Endothelial cell of umbilical vein (primary cell): Measurements from ENCODE around the gene ABLIM1. TPM values are rescaled to one million over a fixed set of nuclear protein-coding genes. Genes with fewer than 3 reads are reported as not detected.

Source experiments
- BruUV-seq: library from RNA; stranded (reverse); fragments of 400-500 nt; replicated peaks from 2 replicates; lab custom pipeline; 2021; lab: Mats Ljungman, UMichigan
- CTCF ChIA-PET: fragments of 300-600, 350-600 bp; sonication (Branson Sonifier 250); formaldehyde crosslinking; loops from one replicate; lab custom pipeline; 2021; ENCODE audit warnings: antibody characterized with exemption, inconsistent platforms; lab: Charles Lee
- POLR2A ChIA-PET: fragments of 300-600, 350-600 bp; sonication (Branson Sonifier 250); formaldehyde crosslinking; loops from one replicate; lab custom pipeline; 2021; ENCODE audit warnings: antibody characterized with exemption, inconsistent platforms; lab: Charles Lee
- DNase-seq: peaks from one replicate; pipeline ENCODE4 v3.0.0-alpha.2; 2011; ENCODE audit warnings: low read depth, low spot score
- FAIRE-seq: peaks from 2 replicates; lab custom pipeline; 2011; peaks lifted over from hg19 to GRCh38; lab: Jason Lieb, UNC
- H2AFZ ChIP-seq: 2 replicates; pipeline ENCODE4 v1.6.0; 2012; ENCODE audit warnings: low read depth, low read length, control low read depth, inconsistent platforms
- H3K27ac ChIP-seq: 2 replicates; pipeline ENCODE4 v1.5.1; 2011; ENCODE audit warnings: low read depth, mild to moderate bottlenecking, control low read depth, low read length, moderate library complexity; ENCODE audit not compliant: insufficient read depth
- H3K27me3 ChIP-seq, 2 experiments: 2 replicates each; pipeline versions ENCODE4 v1.6.0 to v1.6.1; 2011; ENCODE audit warnings: low read length in 2 of 2, mixed read lengths in 1 of 2; ENCODE audit not compliant: control insufficient read depth in 2 of 2, insufficient read depth in 2 of 2
- H3K36me3 ChIP-seq, 2 experiments: 2 replicates in 1 of 2; 3 replicates in 1 of 2; pipeline ENCODE4 v1.5.1; 2011; ENCODE audit warnings: low read length in 2 of 2, mild to moderate bottlenecking in 1 of 2, moderate library complexity in 1 of 2; ENCODE audit not compliant: control insufficient read depth in 2 of 2, insufficient read depth in 2 of 2; ENCODE audit errors: extremely low read depth in 1 of 2
- H3K4me1 ChIP-seq: 3 replicates; pipeline ENCODE4 v1.5.1; 2011; ENCODE audit warnings: mild to moderate bottlenecking, low read length; ENCODE audit not compliant: control insufficient read depth, insufficient read depth; ENCODE audit errors: extremely low read depth
- H3K4me2 ChIP-seq: 2 replicates; pipeline ENCODE4 v1.6.1; 2011; ENCODE audit warnings: low read length, control low read depth, mixed read lengths; ENCODE audit not compliant: insufficient read depth
- H3K4me3 ChIP-seq, 3 experiments: fragments of 200-600 bp in 1 of 3; sonication (generic), shearing (Covaris generic) in 1 of 3; replicated peaks in 1 of 3; 2 replicates each; pipeline ENCODE4 v1.5.1; 2011 to 2016; ENCODE audit warnings: control low read depth in 3 of 3, low read length in 3 of 3, mild to moderate bottlenecking in 2 of 3, inconsistent platforms in 1 of 3, low read depth in 1 of 3, moderate library complexity in 1 of 3; ENCODE audit not compliant: insufficient read depth in 1 of 3
- H3K79me2 ChIP-seq: 2 replicates; pipeline ENCODE4 v1.6.0; 2012; ENCODE audit warnings: low read length, inconsistent platforms; ENCODE audit not compliant: control insufficient read depth, insufficient read depth
- H3K9ac ChIP-seq: replicated peaks from 2 replicates; pipeline ENCODE3; 2011; ENCODE audit warnings: low read length, control low read depth; ENCODE audit not compliant: insufficient read depth; ENCODE audit errors: extremely low read depth
- H3K9me1 ChIP-seq: replicated peaks from 3 replicates; pipeline ENCODE4 v1.6.0; 2011; ENCODE audit warnings: mild to moderate bottlenecking, low read length; ENCODE audit not compliant: control insufficient read depth, insufficient read depth; ENCODE audit errors: extremely low read depth
- H3K9me3 ChIP-seq: replicated peaks from 2 replicates; pipeline ENCODE4 v1.5.1; 2012; ENCODE audit warnings: low read length, inconsistent platforms; ENCODE audit not compliant: control insufficient read depth, insufficient read depth
- H4K20me1 ChIP-seq: replicated peaks from 2 replicates; pipeline ENCODE3; 2011; ENCODE audit warnings: mild to moderate bottlenecking, low read length; ENCODE audit not compliant: control insufficient read depth, insufficient read depth; ENCODE audit errors: extremely low read depth
- EZH2 ChIP-seq: IDR thresholded peaks from 2 replicates; pipeline ENCODE4 v1.6.1; 2012; ENCODE audit warnings: borderline replicate concordance, low read depth, mild to moderate bottlenecking, moderate library complexity, low read length, inconsistent platforms; ENCODE audit not compliant: severe bottlenecking
- FOS ChIP-seq: IDR thresholded peaks from 2 replicates; pipeline ENCODE4 v1.6.1; 2011; ENCODE audit warnings: mild to moderate bottlenecking, low read length, moderate library complexity, borderline replicate concordance; ENCODE audit not compliant: insufficient read depth
- GATA2 ChIP-seq: IDR thresholded peaks from 2 replicates; pipeline ENCODE4 v1.7.0; 2011; ENCODE audit warnings: low read depth, mild to moderate bottlenecking, moderate library complexity, mixed read lengths, low read length; ENCODE audit not compliant: insufficient read length, insufficient read depth
- JUN ChIP-seq: IDR thresholded peaks from 2 replicates; pipeline ENCODE4 v1.6.1; 2011; ENCODE audit warnings: borderline replicate concordance, low read depth; ENCODE audit not compliant: insufficient read length, insufficient read depth
- MAX ChIP-seq: IDR thresholded peaks from 2 replicates; pipeline ENCODE4 v1.6.1; 2011; ENCODE audit not compliant: insufficient read depth, insufficient read length
- MYC ChIP-seq: IDR thresholded peaks from one replicate; pipeline ENCODE4 v1.6.1; 2011; ENCODE audit warnings: mild to moderate bottlenecking, low read depth, low read length
- POLR2A ChIP-seq: IDR thresholded peaks from 2 replicates; pipeline ENCODE4 v1.6.1; 2012; ENCODE audit warnings: low read depth, mild to moderate bottlenecking, control low read depth, low read length
- POLR2AphosphoS5 ChIP-seq: IDR thresholded peaks from 2 replicates; pipeline ENCODE4 v1.6.1; 2012; ENCODE audit warnings: low read depth, mild to moderate bottlenecking, control low read depth, low read length, moderate library complexity; ENCODE audit not compliant: insufficient read depth
- dilution Hi-C: fragments of 300-500 bp; cut with MboI; formaldehyde crosslinking; loops from one replicate; pipeline ENCODE4 v1.15.0; 2019; ENCODE audit warnings: low sequenced_read_pairs; ENCODE audit not compliant: extremely low pct_ligation_motif_present
- intact Hi-C: fragments of 100-400 bp; cut with micrococcal nuclease; formaldehyde crosslinking; loops from one replicate; pipeline ENCODE4 v1.10.0; 2022
- polyA plus RNA-seq, 4 experiments: library from polyadenylated mRNA; depleted of rRNA in 3 of 4; stranded (reverse) in 3 of 4; unstranded in 1 of 4; fragments of >200 nt; gene quantifications; 2 replicates each; pipeline versions ENCODE4 v1.2.1 to v1.2.3, GENCODE V29; 2011 to 2012; ENCODE audit warnings: missing spikeins in 1 of 4
- total RNA-seq: library from RNA; stranded (reverse); gene quantifications from 2 replicates; pipeline ENCODE4 v1.2.3, GENCODE V29; 2021
- TF ChIP-seq, protein P1 (sequence below), 2 donors: IDR thresholded peaks; 1 replicate in 1 of 2; 2 replicates in 1 of 2; pipeline ENCODE4 v1.5.1; 2011; ENCODE audit warnings: low read length in 2 of 2, mild to moderate bottlenecking in 2 of 2, moderate library complexity in 2 of 2, control low read depth in 1 of 2, inconsistent platforms in 1 of 2, low read depth in 1 of 2; ENCODE audit not compliant: insufficient read depth in 1 of 2; ENCODE audit errors: extremely low read depth in 1 of 2

The ABLIM1 gene
- total and polyA plus RNA-seq, 2 donors (not counting 3 experiments of a cell fraction or from before 2014, with no cell fraction given) = 128 to 235 TPM

DNA sequence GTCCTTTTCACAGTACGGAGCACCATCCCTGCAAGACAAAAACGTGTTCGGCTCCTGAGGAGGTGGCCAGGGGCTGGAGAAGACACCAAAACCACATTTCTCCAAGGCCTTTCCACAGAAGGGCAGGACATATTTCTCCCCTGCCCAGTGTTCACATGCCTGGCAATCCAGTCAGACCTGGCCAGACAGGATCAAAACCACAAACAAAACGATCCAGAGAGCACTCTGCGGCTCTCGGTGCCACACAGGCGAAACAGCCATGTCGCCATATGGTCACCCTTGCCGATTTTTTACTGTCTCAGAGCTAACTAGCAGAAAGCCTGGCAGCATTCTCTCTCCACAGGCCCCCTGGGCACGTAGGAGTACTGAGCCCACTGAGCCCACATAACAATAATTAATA is 113.0 kb downstream of the ABLIM1 start:
- Histone ChIP-seq H3K4me2 (no peak overlapping the region), H3K9me1 (no peaks in the 10 kb centered on the region), H3K9me3 (no peaks in the 10 kb centered on the region), H3K4me1 (peaks cover 7% of the 10 kb centered on the region), H3K9ac (no peak overlapping the region), H3K27ac (no peak overlapping the region), H3K36me3 (peaks cover 0 to 12% of the 10 kb centered on the region in 2 experiments), H3K79me2 (no peaks in the 10 kb centered on the region), H3K27me3 (no peaks in the 10 kb centered on the region), H4K20me1 (no peaks in the 10 kb centered on the region), H3K4me3 (no peak overlapping the region), H2AFZ (no peak overlapping the region)
- FAIRE-seq (no peak), DNase-seq (no peak)
- CTCF ChIA-PET = interaction anchor here (0.6 to 8.8 kb wide), 6 partner anchors 25 to 276 kb away, joined by 4 to 208 read pairs (median 6); partner anchors contain the start of gene FHIP2A
- intact Hi-C loops (no loop called here), dilution Hi-C loops (no loop called here)
- BruUV-seq = no TSS peak
- POLR2A ChIA-PET = no interaction called here
- no peak for TF ChIP-seq FOS
- TF ChIP-seq MYC = no peak
- TF ChIP-seq JUN = no peak
- no peak for TF ChIP-seq POLR2A
- no peak for TF ChIP-seq MAX
- no peak for TF ChIP-seq POLR2AphosphoS5
- TF ChIP-seq EZH2 = no peak
- TF ChIP-seq GATA2 = no peak
- TF ChIP-seq, protein P1, sequence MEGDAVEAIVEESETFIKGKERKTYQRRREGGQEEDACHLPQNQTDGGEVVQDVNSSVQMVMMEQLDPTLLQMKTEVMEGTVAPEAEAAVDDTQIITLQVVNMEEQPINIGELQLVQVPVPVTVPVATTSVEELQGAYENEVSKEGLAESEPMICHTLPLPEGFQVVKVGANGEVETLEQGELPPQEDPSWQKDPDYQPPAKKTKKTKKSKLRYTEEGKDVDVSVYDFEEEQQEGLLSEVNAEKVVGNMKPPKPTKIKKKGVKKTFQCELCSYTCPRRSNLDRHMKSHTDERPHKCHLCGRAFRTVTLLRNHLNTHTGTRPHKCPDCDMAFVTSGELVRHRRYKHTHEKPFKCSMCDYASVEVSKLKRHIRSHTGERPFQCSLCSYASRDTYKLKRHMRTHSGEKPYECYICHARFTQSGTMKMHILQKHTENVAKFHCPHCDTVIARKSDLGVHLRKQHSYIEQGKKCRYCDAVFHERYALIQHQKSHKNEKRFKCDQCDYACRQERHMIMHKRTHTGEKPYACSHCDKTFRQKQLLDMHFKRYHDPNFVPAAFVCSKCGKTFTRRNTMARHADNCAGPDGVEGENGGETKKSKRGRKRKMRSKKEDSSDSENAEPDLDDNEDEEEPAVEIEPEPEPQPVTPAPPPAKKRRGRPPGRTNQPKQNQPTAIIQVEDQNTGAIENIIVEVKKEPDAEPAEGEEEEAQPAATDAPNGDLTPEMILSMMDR (IDR thresholded peaks at IDR 0.05; ENCODE audit: extremely low read depth in 1 of 2, insufficient read depth in 1 of 2, low read depth in 1 of 2, low read length in 2 of 2) = no peak
